ENCODE data around the gene CLEC4G.

GRCh38 chr19:7746903-7747884 lies 15.3 kb upstream of the CLEC4G start, which contains the start of gene CD209:
- no peak for TF ChIP-seq CTCF (IDR thresholded peaks at IDR 0.05; ENCODE audit: low read depth, low read length, poor library complexity, severe bottlenecking)
- no peak for TF ChIP-seq EZH2phosphoT487 (IDR thresholded peaks at IDR 0.05; ENCODE audit: borderline replicate concordance, low read length)
